HEK293T (cell line): ENCODE results near the gene LSAMP.

Source experiments
- CTCF ChIA-PET: fragments of 350-600 bp; formaldehyde crosslinking; extraction: SDS; loops from one replicate; lab custom pipeline; 2021; ENCODE audit warnings: antibody characterized with exemption, inconsistent platforms; lab: Yijun Ruan, JAX
- POLR2A ChIA-PET: fragments of 350-600 bp; formaldehyde crosslinking; extraction: SDS; loops from one replicate; lab custom pipeline; 2020; ENCODE audit warnings: antibody characterized with exemption, inconsistent platforms; lab: Yijun Ruan, JAX
- DNase-seq: peaks from one replicate; pipeline ENCODE4 v3.0.0; 2012; ENCODE audit warnings: mixed read lengths; ENCODE audit errors: extremely low spot score
- ARNT ChIP-seq: fragments of 450-650 bp; IDR thresholded peaks from 2 replicates; pipeline ENCODE4 v1.6.1; 2017; ENCODE audit warnings: mild to moderate bottlenecking
- BHLHE40 ChIP-seq: fragments of 450-650 bp; IDR thresholded peaks from 2 replicates; pipeline ENCODE4 v1.6.1; 2016; ENCODE audit warnings: mild to moderate bottlenecking, moderate library complexity, borderline replicate concordance
- CTBP1 ChIP-seq: fragments of 450-650 bp; IDR thresholded peaks from 2 replicates; pipeline ENCODE4 v1.6.1; 2016; ENCODE audit warnings: borderline replicate concordance
- ELF4 ChIP-seq: fragments of 450-650 bp; IDR thresholded peaks from 2 replicates; pipeline ENCODE4 v1.6.1; 2017; ENCODE audit warnings: antibody characterized with exemption
- FOXA1 ChIP-seq: fragments of 450-650 bp; IDR thresholded peaks from 2 replicates; pipeline ENCODE4 v1.6.1; 2016; ENCODE audit warnings: mild to moderate bottlenecking
- FOXK2 ChIP-seq: fragments of 450-650 bp; IDR thresholded peaks from 2 replicates; pipeline ENCODE4 v1.6.1; 2016; ENCODE audit warnings: mild to moderate bottlenecking
- FOXM1 ChIP-seq: fragments of 450-650 bp; IDR thresholded peaks from 2 replicates; pipeline ENCODE4 v1.6.1; 2017; ENCODE audit warnings: mild to moderate bottlenecking, borderline replicate concordance
- HDGF ChIP-seq: fragments of 450-650 bp; IDR thresholded peaks from 2 replicates; pipeline ENCODE4 v1.6.1; 2017; ENCODE audit warnings: antibody characterized with exemption, borderline replicate concordance
- L3MBTL2 ChIP-seq: fragments of 450-650 bp; conservative IDR thresholded peaks from 2 replicates; pipeline ENCODE4 v1.6.1; 2016; ENCODE audit warnings: mild to moderate bottlenecking
- LEF1 ChIP-seq: fragments of 450-650 bp; IDR thresholded peaks from 2 replicates; pipeline ENCODE4 v1.6.1; 2017; ENCODE audit warnings: mild to moderate bottlenecking, borderline replicate concordance
- NFRKB ChIP-seq: fragments of 450-650 bp; IDR thresholded peaks from 2 replicates; pipeline ENCODE4 v1.6.1; 2016; ENCODE audit warnings: mild to moderate bottlenecking, moderate library complexity
- PKNOX1 ChIP-seq: fragments of 450-650 bp; IDR thresholded peaks from 2 replicates; pipeline ENCODE4 v1.6.1; 2016
- SP1 ChIP-seq: fragments of 450-650 bp; IDR thresholded peaks from 2 replicates; pipeline ENCODE4 v1.6.1; 2017
- SUZ12 ChIP-seq: fragments of 450-650 bp; IDR thresholded peaks from 2 replicates; pipeline ENCODE4 v1.6.1; 2016; ENCODE audit warnings: mild to moderate bottlenecking
- TARDBP ChIP-seq: fragments of 450-650 bp; IDR thresholded peaks from 2 replicates; pipeline ENCODE4 v1.6.1; 2016
- ZNF384 ChIP-seq: fragments of 450-650 bp; IDR thresholded peaks from 2 replicates; pipeline ENCODE4 v1.6.1; 2016

LSAMP gene

GRCh38 chr3:115819785-115820384, 625.4 kb downstream of the LSAMP start:
- peak; percentile 59 for DNase-seq
- POLR2A ChIA-PET, result interaction anchor here (0.9 kb wide), 1 partner anchor 36 kb away, joined by 3 read pairs; no protein-coding TSS in a partner anchor
- CTCF ChIA-PET, result interaction anchor here (0.6 kb wide), 1 partner anchor 1606 kb away, joined by 4 read pairs; no protein-coding TSS in a partner anchor
- TF ChIP-seq FOXK2 (no peak), ARNT (no peak), ZNF384 (peak; percentile 99), FOXA1 (no peak), NFRKB (no peak), CTBP1 (no peak), PKNOX1 (peak; percentile 71)

GRCh38 chr3:115814778-115815380, 630.4 kb downstream of the LSAMP start:
- ChIA-PET CTCF (interaction anchor here (1.4 kb wide), 1 partner anchor 31 kb away, joined by 5 read pairs; no protein-coding TSS in a partner anchor), POLR2A (no interaction called here)
- TF ChIP-seq FOXK2 (no peak), ZNF384 (no peak), SP1 (no peak), FOXM1 (no peak), FOXA1 (no peak), TARDBP (no peak), LEF1 (no peak), NFRKB (no peak), HDGF (no peak), ARNT (no peak), PKNOX1 (no peak), ELF4 (no peak), SUZ12 (no peak), CTBP1 (no peak), BHLHE40 (no peak), L3MBTL2 (no peak)
- peak; percentile 66 for DNase-seq

- ChIA-PET POLR2A (no interaction called here), CTCF (interaction anchor here (1.2 kb wide), 1 partner anchor 596 kb away, joined by 3 read pairs; no protein-coding TSS in a partner anchor)
- no peak for TF ChIP-seq ZNF384
- TF ChIP-seq ARNT, result no peak
- TF ChIP-seq BHLHE40, result no peak
- no peak for TF ChIP-seq SUZ12
- no peak for TF ChIP-seq FOXA1
- no peak for DNase-seq
Observed at GRCh38 chr3:115814006-115814405, 631.3 kb downstream of the LSAMP start.

- DNase-seq, result no peak
- CTCF ChIA-PET, result no interaction called here
- TF ChIP-seq PKNOX1 (no peak), ZNF384 (no peak), ARNT (no peak), L3MBTL2 (no peak), TARDBP (no peak), CTBP1 (no peak), HDGF (no peak), SUZ12 (no peak), NFRKB (no peak), BHLHE40 (no peak), FOXM1 (no peak), FOXK2 (no peak), SP1 (no peak)
- POLR2A ChIA-PET, result no interaction called here
Observed at GRCh38 chr3:115808816-115809215, 636.5 kb downstream of the LSAMP start.

GRCh38 chr3:115808244-115808643, 637.0 kb downstream of the LSAMP start:
- CTCF ChIA-PET, result interaction anchor here (1.3 kb wide), 1 partner anchor 24 kb away, joined by 3 read pairs; no protein-coding TSS in a partner anchor
- no peak for DNase-seq
- POLR2A ChIA-PET, result no interaction called here
- no peak for TF ChIP-seq TARDBP
- no peak for TF ChIP-seq FOXA1
- TF ChIP-seq FOXK2, result no peak
- TF ChIP-seq ARNT, result no peak
- no peak for TF ChIP-seq HDGF
- TF ChIP-seq NFRKB, result no peak
- no peak for TF ChIP-seq SP1
- no peak for TF ChIP-seq ZNF384
- no peak for TF ChIP-seq ELF4
- TF ChIP-seq LEF1, result no peak
- no peak for TF ChIP-seq PKNOX1
- TF ChIP-seq BHLHE40, result no peak
- TF ChIP-seq L3MBTL2, result no peak
- TF ChIP-seq FOXM1, result no peak
- TF ChIP-seq CTBP1, result no peak
- TF ChIP-seq SUZ12, result no peak
